ENCODE measurements around the gene OR2K2. TPM values are rescaled to one million over a fixed set of nuclear protein-coding genes. Genes with fewer than 3 reads are reported as not detected.

The OR2K2 gene
- total RNA-seq, 1 donor from 2014 or later = not detected

Other genes with a start within 250 kb of the OR2K2 start
- 84.7 to 95.1 TPM (median 92.6 TPM) in 3 replicates for gene ECPAS, start 154.2 kb upstream of the OR2K2 start, total RNA-seq
- 12.2 to 13.0 TPM (median 12.6 TPM) in 3 replicates for gene ZNF483, start 195.0 kb upstream of the OR2K2 start, total RNA-seq